NCI-H2107 treated with DMSO at 0.1 percent for 48 hours (cell line): ENCODE data around the gene CTSE.
"Not testable (repeated sequence)": the region's sequence is repeated elsewhere in the genome, so short reads cannot be mapped to it uniquely, and the experiment has no call there.

Experiments
- DNase-seq: peaks from one replicate; lab custom pipeline; 2025; ENCODE audit not compliant: unreplicated experiment; lab: John Stamatoyannopoulos, UW

CTSE gene

DNA sequence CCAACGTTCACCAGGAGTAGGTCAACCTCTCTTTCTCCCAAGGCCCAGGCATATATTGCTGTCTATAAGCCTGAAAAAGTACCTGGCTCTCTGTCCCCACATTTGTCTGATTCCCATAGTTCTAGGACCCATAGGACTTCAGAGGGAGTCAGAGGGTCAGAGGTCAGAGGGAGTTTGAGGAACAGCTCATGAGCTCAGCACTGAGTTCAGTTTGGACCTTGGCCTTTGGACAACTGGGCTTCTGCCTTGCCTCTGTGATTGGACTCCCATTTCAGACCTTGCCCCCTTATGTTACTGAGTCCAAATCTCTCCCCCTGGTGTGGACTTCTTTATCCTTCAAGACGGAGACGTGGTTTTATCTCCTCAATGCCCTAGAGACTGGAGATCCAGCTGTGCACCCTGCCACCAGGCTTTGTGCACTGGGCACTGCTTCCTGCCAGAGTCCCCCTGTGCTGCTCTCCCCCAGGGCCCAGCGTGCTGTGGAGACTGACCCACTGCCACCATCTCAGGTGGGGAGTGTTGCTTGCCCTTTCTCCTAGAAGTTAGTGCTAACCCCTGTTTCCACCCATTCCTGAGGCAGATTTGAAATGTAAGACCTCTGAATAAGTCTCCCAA, 3.2 kb downstream of the CTSE start:
- no peak for DNase-seq

- no peak for DNase-seq
These were observed 8.6 kb downstream of the CTSE start for GRCh38 chr1:206015071-206015470.

DNA sequence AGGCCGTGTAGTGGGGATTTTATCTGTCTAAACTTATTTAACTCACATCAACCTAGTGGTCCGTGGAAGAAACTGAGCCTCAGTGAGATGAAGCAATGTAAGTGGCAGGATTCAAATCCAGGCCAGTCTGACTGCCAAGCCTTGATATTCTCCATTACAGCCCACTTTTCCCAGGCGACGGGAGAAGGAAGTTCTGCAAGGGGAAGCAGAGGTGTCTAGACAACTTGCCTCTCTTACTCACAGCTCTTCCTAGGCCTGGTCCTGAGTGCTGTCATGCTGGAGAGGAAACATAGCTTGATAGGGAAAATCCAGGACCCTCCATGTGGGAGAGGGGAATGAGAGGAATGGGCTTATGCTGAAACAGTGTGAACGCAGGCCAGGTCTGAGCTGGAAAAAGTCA, 9.1 kb downstream of the CTSE start:
- DNase-seq: no peak

- no peak for DNase-seq
These were observed 10.5 kb downstream of the CTSE start for GRCh38 chr1:206013026-206013795.

DNA sequence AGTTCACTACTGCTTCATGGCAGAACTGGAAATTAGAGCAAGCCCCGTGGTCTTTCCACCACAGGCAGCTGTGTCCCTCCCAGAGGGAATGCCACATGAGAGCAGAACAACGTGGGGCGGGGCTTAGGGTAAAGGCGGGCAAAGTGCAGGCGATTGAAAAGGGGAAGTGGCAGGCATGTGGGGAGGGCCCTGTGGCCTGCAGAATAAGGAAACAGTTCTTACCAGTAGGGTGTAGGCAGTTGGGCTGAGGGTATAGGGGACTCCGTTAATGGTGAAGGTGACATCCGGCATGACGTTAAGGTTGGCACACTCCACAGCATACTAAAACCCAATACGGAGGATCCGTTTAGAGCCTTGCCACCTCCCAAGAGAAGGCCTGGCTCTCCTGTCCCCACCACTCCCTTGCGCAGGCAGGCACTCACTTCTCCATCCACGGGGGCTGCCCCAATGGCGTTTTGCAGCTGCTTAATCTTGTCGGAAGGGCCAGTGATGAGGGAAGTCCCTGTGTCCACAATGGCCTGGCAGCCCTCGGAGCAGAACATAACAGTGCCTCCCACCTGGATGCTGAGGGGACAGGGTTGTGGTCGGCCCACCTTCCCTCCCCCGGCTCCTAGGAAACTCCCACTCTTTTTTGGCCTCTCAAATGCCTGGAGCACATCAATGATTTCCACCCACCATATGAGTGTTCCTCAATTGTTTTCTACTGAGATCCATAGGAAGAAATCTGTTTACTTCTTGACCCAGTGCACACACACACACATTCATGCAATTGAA, 11.4 kb downstream of the CTSE start:
- DNase-seq: peak; percentile 8

GRCh38 chr1:206011057-206011456, 12.6 kb downstream of the CTSE start:
- DNase-seq: no peak

- DNase-seq: no peak
These were observed 13.6 kb downstream of the CTSE start for GRCh38 chr1:206010060-206010459.

- DNase-seq: no peak
These were observed 16.7 kb downstream of the CTSE start for GRCh38 chr1:206006946-206007345.

GRCh38 chr1:206005778-206006180, 17.9 kb downstream of the CTSE start:
- DNase-seq: no peak

- DNase-seq: no peak
These were observed 18.5 kb downstream of the CTSE start for GRCh38 chr1:206005234-206005633.

- no peak for DNase-seq
These were observed 18.9 kb downstream of the CTSE start for GRCh38 chr1:206004826-206005225.

- DNase-seq: no peak
These were observed 19.6 kb downstream of the CTSE start for GRCh38 chr1:206003854-206004800.

GRCh38 chr1:206002871-206003801, 20.6 kb downstream of the CTSE start, which contains the start of gene RAB7B:
Gene RAB7B, minus strand, starts transcription at chr1:206003395. Its CDS starts 9,260 bp downstream, at chr1:205994135.
- DNase-seq: no peak

GRCh38 chr1:206002160-206002559, 21.5 kb downstream of the CTSE start:
- DNase-seq: no peak

DNA sequence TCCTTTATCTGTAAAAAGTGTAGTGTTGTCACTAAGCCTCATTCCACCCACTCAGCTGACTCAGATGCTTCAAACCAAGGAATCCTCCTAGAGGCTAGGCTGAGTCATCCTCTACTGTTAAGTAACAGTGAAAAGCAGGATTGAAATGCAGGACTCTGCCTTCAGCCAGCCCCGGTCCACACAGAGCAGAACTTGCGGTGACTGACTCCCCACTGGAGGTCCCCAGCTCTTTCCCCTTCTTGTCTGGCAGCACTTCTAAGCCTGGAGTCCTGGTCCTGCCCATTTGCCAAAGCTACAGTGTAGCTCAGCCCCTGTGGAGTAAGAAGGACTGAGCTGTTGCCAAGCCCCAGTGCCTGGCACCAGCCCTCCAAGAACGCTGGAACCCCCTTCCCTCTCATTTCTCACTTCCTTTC, 22.2 kb downstream of the CTSE start:
- no peak for DNase-seq

DNA sequence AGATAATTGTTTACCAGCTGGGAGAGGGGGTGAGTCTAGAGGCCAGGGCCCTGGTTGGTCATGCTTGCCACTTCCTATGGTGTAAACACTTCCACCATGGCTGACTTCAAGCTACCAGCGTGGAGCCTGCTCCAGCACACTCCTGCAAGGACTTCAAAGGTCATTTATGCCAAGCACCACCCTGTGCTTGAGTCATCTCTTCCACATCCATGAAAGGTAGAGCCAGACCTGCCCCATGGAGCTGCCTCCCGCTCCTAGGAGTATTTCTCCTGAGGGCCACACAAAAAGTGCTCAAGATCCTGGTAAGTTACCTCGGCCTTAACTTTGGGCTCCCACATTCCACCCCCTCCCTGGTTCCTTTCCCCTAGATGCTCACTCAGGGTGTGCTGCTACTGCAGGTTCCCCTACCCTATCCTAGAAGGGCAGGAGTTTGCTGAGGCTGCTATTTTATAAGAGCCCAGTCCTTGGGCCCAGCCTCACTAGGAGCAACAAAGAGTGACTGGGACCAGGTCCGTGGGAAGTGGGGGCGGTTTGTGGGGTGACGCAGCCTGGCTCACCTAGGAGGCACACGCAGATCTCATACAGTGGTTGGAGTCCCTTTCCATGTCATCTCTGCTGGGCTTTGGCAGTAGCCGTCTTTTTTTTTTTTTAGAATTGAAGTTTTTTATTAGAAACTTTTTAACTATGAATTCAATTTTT, 22.9 kb downstream of the CTSE start:
- no peak for DNase-seq

- DNase-seq: peak; percentile 37
These were observed 25.0 kb downstream of the CTSE start for GRCh38 chr1:205998457-205999241.

DNA sequence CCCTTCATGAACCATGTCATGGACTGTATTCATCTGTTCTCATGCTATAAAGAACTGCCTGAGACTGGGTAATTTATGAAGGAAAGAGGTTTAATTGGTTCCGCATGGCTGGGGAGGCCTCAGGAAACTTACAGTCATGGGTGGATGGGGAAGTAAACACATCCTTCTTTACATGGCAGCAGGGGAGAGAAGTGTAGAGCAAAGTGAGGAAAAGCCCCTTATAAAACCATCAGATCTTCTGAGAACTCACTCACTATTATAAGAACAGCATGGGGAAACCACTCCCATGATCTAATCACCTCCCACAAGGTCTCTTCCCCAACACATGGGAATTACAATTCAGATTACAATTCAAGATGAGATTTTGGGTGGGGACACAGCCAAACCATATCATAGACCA, 27.1 kb downstream of the CTSE start:
- DNase-seq: not testable (repeated sequence)
